CD4-positive, alpha-beta T cell treated with Interferon gamma for 1 hour (primary cell): ENCODE results near the gene EXOC6B.
"Not testable (repeated sequence)": the region's sequence is repeated elsewhere in the genome, so short reads cannot be mapped to it uniquely, and the experiment has no call there.

Experiments
- DNase-seq: peaks from one replicate; pipeline ENCODE4 v3.0.0-alpha.2; 2020

EXOC6B gene

GRCh38 chr2:72674982-72675915 is 150.6 kb downstream of the EXOC6B start:
- DNase-seq, result no peak

DNA sequence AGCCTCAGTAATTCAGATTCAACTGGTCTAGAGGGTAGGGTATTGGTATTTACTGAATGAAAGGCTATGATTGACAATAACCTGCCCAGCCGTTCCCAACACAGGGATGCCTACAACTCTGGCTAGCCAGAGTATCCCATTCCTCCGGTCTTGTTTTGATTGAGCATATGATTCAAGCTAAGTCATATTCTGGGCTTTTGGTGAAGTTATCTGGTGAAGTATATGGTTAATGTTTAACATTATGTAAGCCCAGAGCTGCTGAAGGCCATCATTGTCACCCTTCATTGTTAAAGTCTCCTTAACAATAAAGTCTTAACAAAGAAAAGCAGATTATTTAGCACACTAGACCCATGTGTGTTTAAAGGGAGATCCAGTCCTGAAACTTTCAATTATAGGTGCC is 152.6 kb downstream of the EXOC6B start:
- no peak for DNase-seq

DNA sequence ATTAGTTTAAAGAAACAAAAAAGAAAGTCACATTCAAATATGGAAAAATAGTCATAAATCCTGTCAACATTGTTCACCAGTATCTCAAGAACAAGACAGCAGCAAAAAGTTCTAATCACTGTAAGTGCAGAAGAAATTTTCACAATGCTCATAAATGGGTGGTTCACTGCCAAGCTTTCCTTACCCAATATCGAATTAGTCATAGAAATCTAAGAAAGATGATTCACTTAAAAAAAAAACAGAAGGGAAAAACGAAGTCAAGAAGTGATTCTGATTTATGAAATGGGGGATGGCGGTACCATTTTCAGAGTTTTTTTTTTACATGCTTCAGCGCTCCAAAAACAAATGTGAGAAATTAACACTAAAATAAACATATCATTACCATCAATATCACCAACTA is 156.7 kb downstream of the EXOC6B start:
- no peak for DNase-seq

DNA sequence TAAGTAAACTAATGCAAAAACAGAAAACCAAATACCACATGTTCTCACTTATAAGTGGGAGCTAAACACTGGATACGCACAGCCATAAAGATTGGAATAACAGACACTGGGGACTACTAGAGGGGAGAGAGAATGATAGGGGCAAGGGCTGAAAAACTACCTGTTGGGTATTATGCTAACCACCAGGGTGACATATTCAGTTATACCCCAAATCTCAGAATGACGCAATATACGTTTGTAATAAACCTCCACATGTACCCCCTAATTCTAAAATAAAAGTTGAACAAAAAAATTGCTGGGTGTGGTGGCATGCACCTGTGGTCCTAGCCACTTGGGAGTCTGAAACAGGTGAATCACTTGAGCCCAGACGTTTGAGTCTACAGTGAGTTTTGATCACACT is 157.2 kb downstream of the EXOC6B start:
- no peak for DNase-seq

DNA sequence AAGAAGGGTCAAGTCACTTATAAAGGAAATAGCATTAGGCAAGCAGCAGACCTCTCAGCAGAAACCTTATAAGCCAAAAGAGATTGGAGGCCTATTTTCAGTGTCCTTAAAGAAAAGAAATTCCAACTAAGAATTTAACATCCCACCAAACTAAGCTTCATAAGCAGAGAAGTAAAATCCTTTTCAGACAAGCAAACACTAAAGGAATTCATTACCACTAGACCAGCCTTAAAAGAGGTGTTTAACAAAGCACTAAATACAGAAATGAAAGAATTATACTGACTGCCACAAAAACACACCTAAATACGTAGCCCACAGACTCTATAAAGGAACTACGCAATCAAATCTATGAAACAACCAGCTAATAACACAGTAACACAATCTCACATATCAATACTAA is 160.4 kb downstream of the EXOC6B start:
- no peak for DNase-seq

GRCh38 chr2:72661985-72662384 is 163.8 kb downstream of the EXOC6B start:
- DNase-seq, result no peak

GRCh38 chr2:72649810-72650209 is 176.0 kb downstream of the EXOC6B start:
- no peak for DNase-seq

- DNase-seq, result not testable (repeated sequence)
These were observed 184.6 kb downstream of the EXOC6B start for GRCh38 chr2:72641221-72641620.

- DNase-seq, result no peak
These were observed 187.1 kb downstream of the EXOC6B start for GRCh38 chr2:72638600-72639211.

- DNase-seq, result no peak
These were observed 189.6 kb downstream of the EXOC6B start for GRCh38 chr2:72636210-72636609.

DNA sequence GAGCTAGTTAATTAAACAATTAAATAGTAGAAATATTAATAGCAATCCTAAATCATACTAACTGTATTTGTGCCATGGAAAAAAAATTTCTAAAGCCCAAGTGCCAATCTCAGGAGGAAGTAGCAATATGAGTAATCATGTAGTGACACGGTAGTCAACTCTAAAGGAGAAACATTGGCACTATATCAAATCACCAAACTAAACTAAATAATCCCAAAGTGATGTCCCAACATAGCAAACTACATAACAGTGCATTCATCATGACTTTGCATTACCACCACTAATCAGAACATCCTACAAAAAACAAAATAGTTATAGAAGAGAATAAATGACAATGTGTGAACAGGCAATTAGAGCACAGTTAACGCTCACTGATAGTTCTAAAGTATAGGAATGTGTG is 195.1 kb downstream of the EXOC6B start:
- DNase-seq, result no peak

DNA sequence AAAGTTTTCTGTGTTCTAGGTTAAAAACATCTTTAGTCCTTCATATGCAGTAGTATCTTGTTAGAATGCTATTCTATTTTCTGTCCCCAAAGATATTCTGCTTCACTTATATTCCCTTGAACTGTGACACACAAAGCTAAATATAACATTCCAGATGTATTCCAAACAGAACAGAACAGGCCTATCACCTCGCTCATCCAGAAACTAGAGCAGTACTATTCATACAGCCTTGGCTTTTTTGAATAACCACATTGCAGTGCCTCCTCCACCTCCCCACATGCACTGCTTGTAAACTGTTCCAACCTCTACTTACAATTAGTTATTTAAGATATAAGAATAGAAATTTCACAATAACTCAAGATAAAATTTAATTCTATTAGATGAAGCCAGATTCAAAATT is 196.8 kb downstream of the EXOC6B start:
- DNase-seq, result no peak

DNA sequence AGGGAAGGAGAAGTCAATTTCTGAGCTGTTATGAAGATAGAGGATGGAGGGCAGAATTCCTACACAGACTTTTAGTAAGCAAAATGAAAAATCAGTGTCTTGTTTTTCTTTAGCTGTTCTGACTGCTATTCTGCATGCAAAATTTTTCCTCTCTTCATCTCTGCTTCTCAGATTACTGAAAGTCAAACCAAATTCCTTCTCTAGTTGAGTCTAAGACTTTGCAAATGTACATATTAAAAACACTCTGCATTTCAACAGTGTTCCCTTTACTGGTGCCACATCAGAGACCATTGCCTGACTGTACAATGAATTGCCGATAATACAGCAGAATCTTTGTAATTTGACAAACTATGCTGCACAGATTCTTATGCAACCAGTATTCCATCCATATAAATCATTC is 198.8 kb downstream of the EXOC6B start:
- no peak for DNase-seq

GRCh38 chr2:72625366-72625765 is 200.5 kb downstream of the EXOC6B start:
- no peak for DNase-seq

DNA sequence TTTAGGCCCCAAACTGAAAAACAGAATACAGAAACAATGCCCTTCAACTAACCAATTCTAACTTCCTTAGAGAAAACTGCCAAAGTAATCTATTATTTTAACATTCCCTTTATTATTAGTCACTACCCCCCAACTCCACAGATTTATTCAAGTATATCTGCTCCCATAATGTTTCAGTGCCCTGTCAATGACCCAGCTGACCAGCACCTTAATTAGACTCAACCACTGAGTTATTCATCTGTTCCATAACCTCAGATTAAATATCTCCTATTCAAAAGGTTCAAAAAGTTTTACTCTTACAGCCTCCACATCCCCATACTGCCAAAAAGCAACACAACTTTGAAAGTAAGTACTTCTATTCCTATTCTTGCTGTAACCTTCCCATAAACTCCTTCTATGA is 202.4 kb downstream of the EXOC6B start:
- no peak for DNase-seq

- DNase-seq, result no peak
These were observed 206.2 kb downstream of the EXOC6B start for GRCh38 chr2:72619626-72620025.

- no peak for DNase-seq
These were observed 211.9 kb downstream of the EXOC6B start for GRCh38 chr2:72613931-72614330.

DNA sequence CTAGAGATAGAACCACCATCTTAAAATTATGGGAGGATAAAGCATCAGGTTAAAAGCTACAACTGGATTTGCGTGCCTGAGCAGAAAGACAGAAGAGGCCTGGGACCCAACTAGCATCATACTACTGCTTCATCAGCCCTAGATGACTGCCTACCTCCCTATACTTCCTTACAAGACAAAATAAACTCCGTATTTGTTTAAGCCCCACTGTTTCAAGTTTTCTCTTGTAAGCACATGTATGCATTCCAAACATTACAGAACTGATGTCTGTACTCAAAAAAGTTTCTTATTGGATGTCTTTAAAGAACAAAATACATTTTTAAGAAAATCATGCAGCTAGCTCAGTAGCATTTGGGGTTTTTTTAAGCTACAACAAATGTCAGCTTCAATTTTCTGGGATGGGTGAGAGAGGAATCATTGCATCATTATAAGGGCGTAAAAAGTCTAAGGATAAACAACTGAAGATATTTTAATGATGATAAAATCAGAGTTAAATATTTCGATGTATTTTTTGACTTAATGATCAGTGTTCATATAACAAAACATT is 213.1 kb downstream of the EXOC6B start:
- DNase-seq, result no peak

DNA sequence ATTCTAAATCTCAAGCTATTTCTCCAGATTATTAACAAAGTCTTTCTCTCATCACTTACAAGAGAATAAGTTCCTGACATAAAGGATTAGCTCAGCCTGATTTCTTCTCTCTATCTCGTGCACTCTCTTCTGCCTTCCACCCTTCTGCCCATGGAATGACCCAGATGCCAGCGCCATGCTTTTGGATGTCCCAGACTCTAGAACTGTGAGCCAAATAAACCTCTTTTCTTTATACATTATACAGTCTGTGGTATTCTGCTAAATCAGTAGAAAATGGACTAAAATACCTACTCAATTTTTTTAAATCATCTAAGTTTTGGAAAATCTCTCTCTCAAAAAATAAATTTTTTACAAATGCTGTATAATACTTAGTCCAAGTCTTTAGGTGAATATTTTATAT is 218.6 kb downstream of the EXOC6B start:
- no peak for DNase-seq

DNA sequence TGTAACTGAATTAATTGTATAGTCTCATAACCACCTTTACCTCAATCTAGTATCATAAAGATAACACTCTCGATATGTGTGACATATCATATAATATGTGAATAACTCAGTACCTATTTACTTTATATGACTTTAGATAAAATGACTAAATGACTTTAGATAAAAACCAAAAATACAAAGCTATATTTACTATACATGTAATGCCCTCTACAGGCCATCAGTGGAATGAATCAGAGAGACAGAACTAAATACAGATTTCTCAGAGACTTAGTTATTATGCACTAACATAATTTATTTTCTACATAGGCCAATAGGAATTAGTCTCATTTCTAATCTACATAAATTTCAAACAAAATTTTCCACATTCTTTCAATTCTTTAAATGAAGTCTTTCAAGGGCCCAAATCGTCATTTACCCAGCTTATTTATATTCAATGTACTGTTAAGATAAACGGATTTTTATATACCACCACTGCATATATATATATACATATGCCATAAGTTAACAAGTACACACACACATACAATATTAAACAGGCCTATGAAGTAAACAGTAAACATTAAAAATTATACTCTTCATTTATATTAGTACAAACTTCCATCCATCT is 219.9 kb downstream of the EXOC6B start:
- DNase-seq, result no peak

DNA sequence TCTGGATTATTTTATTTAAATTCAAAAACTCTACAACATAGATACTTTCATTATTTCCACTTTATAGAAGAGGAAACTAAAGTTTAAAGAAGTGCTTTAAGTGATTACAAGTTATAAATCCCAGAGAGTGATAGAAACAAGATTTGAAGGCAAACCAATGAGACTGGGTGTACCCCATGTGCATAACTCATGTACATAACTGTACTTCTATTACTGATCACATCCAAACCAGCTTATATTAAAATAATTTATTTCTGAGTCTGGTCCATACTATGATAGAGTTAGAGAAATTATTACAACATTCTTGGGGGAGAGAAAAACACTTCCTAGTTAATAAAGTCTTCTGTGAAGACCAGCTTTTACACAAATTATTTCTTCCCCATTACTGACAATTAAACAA is 221.4 kb downstream of the EXOC6B start:
- no peak for DNase-seq

GRCh38 chr2:72603481-72603880 is 222.4 kb downstream of the EXOC6B start:
- DNase-seq, result no peak

DNA sequence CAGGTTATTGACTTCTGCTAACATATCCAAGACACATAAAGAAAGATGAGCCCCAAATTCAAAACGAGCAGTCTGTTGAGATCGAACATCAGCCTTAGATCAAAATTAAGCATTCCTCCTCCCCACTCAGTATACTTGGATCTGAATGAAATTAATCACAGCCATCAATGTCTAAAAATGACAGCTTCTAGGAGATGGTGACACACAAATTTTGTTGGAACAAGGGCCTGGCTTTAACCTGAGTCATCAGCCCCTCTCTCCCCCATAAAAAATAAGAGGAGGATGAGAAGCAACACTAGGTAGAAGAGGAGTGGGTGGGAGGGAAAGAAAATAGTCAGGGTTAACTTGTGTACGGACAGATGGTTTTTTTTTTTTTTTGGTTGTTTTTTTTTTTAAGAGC is 223.1 kb downstream of the EXOC6B start:
- DNase-seq, result no peak

DNA sequence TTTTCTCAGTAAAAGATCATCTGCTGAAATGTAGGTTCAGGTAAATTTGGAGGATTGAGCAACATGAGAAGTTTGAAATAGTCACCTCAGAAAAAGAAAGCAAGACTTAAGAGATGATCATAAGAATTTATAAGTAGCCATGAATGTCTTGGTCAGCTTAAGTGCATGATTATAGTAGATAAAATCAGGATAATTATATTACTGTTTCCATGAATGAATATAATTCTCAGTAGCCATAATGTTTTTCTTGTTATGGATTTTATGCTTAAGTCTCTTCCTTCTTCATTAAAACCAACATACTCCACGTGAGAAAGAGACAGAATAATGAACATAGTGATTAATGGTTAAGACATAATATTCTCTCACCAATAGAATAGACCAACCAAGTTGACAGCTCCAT is 223.7 kb downstream of the EXOC6B start:
- DNase-seq, result no peak
